Panc1 (cell line): ENCODE measurements around the gene RBM4. TPM values are rescaled to one million over a fixed set of nuclear protein-coding genes. Genes with fewer than 3 reads are reported as not detected.

Experiments
- ATAC-seq: fragments of 200-7000 bp; cut with Tn5 transposase; 2 replicates; pipeline ENCODE4 v1.9.1; 2020; ENCODE audit warnings: mild to moderate bottlenecking, moderate library complexity
- BruUV-seq: library from RNA; stranded (reverse); fragments of 400-500 nt; replicated peaks from 2 replicates; lab custom pipeline; 2021; lab: Mats Ljungman, UMichigan
- CTCF ChIA-PET: fragments of 300-600 bp; sonication (Branson Sonifier 250); formaldehyde crosslinking; loops from one replicate; lab custom pipeline; 2022; ENCODE audit warnings: antibody characterized with exemption; lab: Charles Lee
- POLR2A ChIA-PET: fragments of 300-600 bp; sonication (Branson Sonifier 250); formaldehyde crosslinking; loops from one replicate; lab custom pipeline; 2022; ENCODE audit warnings: antibody characterized with exemption; lab: Charles Lee
- DNase-seq: peaks from one replicate; pipeline ENCODE4 v3.0.0-alpha.2; 2010; ENCODE audit warnings: low read depth, low spot score
- H3K27ac ChIP-seq: 2 replicates; pipeline ENCODE4 v1.5.1; 2011; ENCODE audit warnings: mild to moderate bottlenecking, low read length, inconsistent platforms
- H3K27me3 ChIP-seq: fragments of 200-500 bp; sonication (Bioruptor generic); 2 replicates; pipeline ENCODE4 v1.6.0; 2014; ENCODE audit warnings: low read length, inconsistent platforms; ENCODE audit not compliant: control insufficient read depth, insufficient read depth
- H3K36me3 ChIP-seq: fragments of 200-500 bp; sonication (Bioruptor generic); 2 replicates; pipeline ENCODE4 v1.5.1; 2014; ENCODE audit warnings: inconsistent platforms, mild to moderate bottlenecking, low read length, moderate library complexity; ENCODE audit not compliant: control insufficient read depth, insufficient read depth
- H3K4me1 ChIP-seq: 2 replicates; pipeline ENCODE4 v1.5.1; 2011; ENCODE audit warnings: inconsistent platforms, mild to moderate bottlenecking, low read length, moderate library complexity; ENCODE audit not compliant: control insufficient read depth, insufficient read depth
- H3K4me3 ChIP-seq, 2 experiments: 2 replicates each; pipeline ENCODE4 v1.5.1; 2011 to 2012; ENCODE audit warnings: low read depth in 2 of 2, low read length in 2 of 2, mild to moderate bottlenecking in 2 of 2, inconsistent platforms in 1 of 2, moderate library complexity in 1 of 2
- H3K9me3 ChIP-seq: fragments of 200-500 bp; sonication (Bioruptor generic); 2 replicates; pipeline ENCODE4 v1.5.1; 2014; ENCODE audit warnings: low read depth, mild to moderate bottlenecking, inconsistent platforms, low read length, moderate library complexity; ENCODE audit not compliant: control insufficient read depth, insufficient read depth
- CTCF ChIP-seq: fragments of 450-650 bp; IDR thresholded peaks from 2 replicates; pipeline ENCODE4 v1.5.1; 2017; ENCODE audit warnings: mild to moderate bottlenecking
- POLR2AphosphoS5 ChIP-seq: IDR thresholded peaks from 2 replicates; pipeline ENCODE4 v1.6.1; 2012; ENCODE audit warnings: mild to moderate bottlenecking, low read depth, low read length, moderate library complexity
- REST ChIP-seq, 2 experiments: IDR thresholded peaks; 2 replicates each; pipeline ENCODE4 v1.6.1; 2011 to 2012; ENCODE audit warnings: low read depth in 2 of 2, control low read depth in 1 of 2, low read length in 1 of 2, mild to moderate bottlenecking in 1 of 2, moderate library complexity in 1 of 2; ENCODE audit not compliant: insufficient read depth in 1 of 2
- SIN3A ChIP-seq: IDR thresholded peaks from 2 replicates; pipeline ENCODE4 v1.6.1; 2012; ENCODE audit warnings: low read depth, mild to moderate bottlenecking, low read length, moderate library complexity, borderline replicate concordance; ENCODE audit not compliant: insufficient read depth
- TCF7L2 ChIP-seq: IDR thresholded peaks from 2 replicates; pipeline ENCODE4 v1.6.1; 2011; ENCODE audit warnings: mild to moderate bottlenecking, low read depth, low read length, inconsistent platforms
- in situ Hi-C: cut with HindIII; loops from 2 replicates; pipeline ENCODE4 v1.10.0; 2016; ENCODE audit warnings: low sequenced_read_pairs, low pct_unique_long_range_greater_than_20kb
- intact Hi-C: fragments of 100-400 bp; cut with micrococcal nuclease; formaldehyde crosslinking; loops from one replicate; pipeline ENCODE4 v1.10.0; 2022; ENCODE audit not compliant: unreplicated experiment
- total RNA-seq: library from RNA; stranded (reverse); gene quantifications from one replicate; pipeline ENCODE4 v1.2.1, GENCODE V29; 2021; ENCODE audit not compliant: unreplicated experiment

The RBM4 gene
- total RNA-seq, 1 experiment from 2014 or later = 195 TPM

- no TSS peak for BruUV-seq
- Histone ChIP-seq H3K4me3 (peak overlapping the region; percentile 64 to 92), H3K36me3 (peaks cover 5% of the 10 kb centered on the region; the same call in 1 of the 2 replicates), H3K4me1 (peaks cover 20% of the 10 kb centered on the region), H3K27ac (peak overlapping the region; percentile 91; the same call in 1 of the 2 replicates), H3K27me3 (no peaks in the 10 kb centered on the region), H3K9me3 (no peaks in the 10 kb centered on the region)
- no peak for ATAC-seq
- TF ChIP-seq REST (IDR thresholded peaks at IDR 0.05; ENCODE audit: insufficient read depth in 1 of 2, low read depth in 2 of 2, low read length in 1 of 2) (no peak), TCF7L2 (no peak), SIN3A (no peak), CTCF (no peak)
- CTCF ChIA-PET = interaction anchor here (0.6 kb wide), 1 partner anchor 38 kb away, joined by 3 read pairs; the partner anchor contains the start of gene RBM4
- no peak for DNase-seq
- in situ Hi-C loops = loop anchor here (5.0 kb wide), 1 partner anchor 54 kb away; no protein-coding TSS in a partner anchor
- intact Hi-C loops = loop anchor here (10.0 kb wide), 1 partner anchor 102 kb away; no protein-coding TSS in a partner anchor
- POLR2A ChIA-PET = interaction anchor here (0.7 kb wide), 1 partner anchor 627 kb away, joined by 3 read pairs; no protein-coding TSS in a partner anchor
These were observed 37.9 kb downstream of the RBM4 start for GRCh38 chr11:66676282-66676919.

GRCh38 chr11:66676931-66677598, 38.6 kb downstream of the RBM4 start:
- DNase-seq (no peak), ATAC-seq (no peak; the same call in 1 of the 2 replicates)
- ChIA-PET CTCF (interaction anchor here (0.6 to 2.1 kb wide), 4 partner anchors 14 to 238 kb away, joined by 3 to 8 read pairs (median 4); partner anchors contain the start of genes MRPL11 and RBM4), POLR2A (interaction anchor here (0.7 kb wide), 1 partner anchor 626 kb away, joined by 3 read pairs; no protein-coding TSS in a partner anchor)
- TF ChIP-seq CTCF = no peak
- TF ChIP-seq SIN3A = no peak
- no peak for TF ChIP-seq TCF7L2
- no peak for TF ChIP-seq REST (IDR thresholded peaks at IDR 0.05; ENCODE audit: insufficient read depth in 1 of 2, low read depth in 2 of 2, low read length in 1 of 2)
- no peak for TF ChIP-seq POLR2AphosphoS5
- peak overlapping the region; percentile 64 to 92 for H3K4me3 ChIP-seq
- no peaks in the 10 kb centered on the region for H3K9me3 ChIP-seq
- H3K4me1 ChIP-seq = peaks cover 20% of the 10 kb centered on the region
- no TSS peak for BruUV-seq
- H3K27ac ChIP-seq = peak overlapping the region; percentile 91
- H3K27me3 ChIP-seq = no peaks in the 10 kb centered on the region
- intact Hi-C loops (loop anchor here (10.0 kb wide), 1 partner anchor 102 kb away; no protein-coding TSS in a partner anchor), in situ Hi-C loops (loop anchor here (5.0 kb wide), 1 partner anchor 55 kb away; no protein-coding TSS in a partner anchor)
- peaks cover 5% of the 10 kb centered on the region; the same call in 1 of the 2 replicates for H3K36me3 ChIP-seq
